ENCODE results near the gene PLA2G2D.
"Not testable (repeated sequence)": the region's sequence is repeated elsewhere in the genome, so short reads cannot be mapped to it uniquely, and the experiment has no call there.

Gene PLA2G2D

GRCh38 chr1:20142001-20142710, 22.8 kb upstream of the PLA2G2D start:
- DNase-seq, result no peak

GRCh38 chr1:20141466-20141865, 22.1 kb upstream of the PLA2G2D start:
- no peak for DNase-seq

- no peak for DNase-seq
Observed at GRCh38 chr1:20141001-20141400, 21.7 kb upstream of the PLA2G2D start.

- no peak for DNase-seq
Observed at GRCh38 chr1:20139776-20140612, 20.7 kb upstream of the PLA2G2D start.

- DNase-seq, result no peak
Observed at GRCh38 chr1:20138961-20139550, 19.7 kb upstream of the PLA2G2D start, which contains the start of gene PLA2G2F. Gene PLA2G2F, plus strand, starts transcription at chr1:20139323. Its CDS starts 105 bp downstream, at chr1:20139428.

GRCh38 chr1:20138346-20138745, 19.0 kb upstream of the PLA2G2D start:
- DNase-seq, result no peak

GRCh38 chr1:20137604-20138003, 18.3 kb upstream of the PLA2G2D start:
- no peak for DNase-seq

- DNase-seq, result no peak
Observed at GRCh38 chr1:20137055-20137454, 17.7 kb upstream of the PLA2G2D start.

GRCh38 chr1:20136249-20136648, 16.9 kb upstream of the PLA2G2D start:
- DNase-seq, result no peak

GRCh38 chr1:20134995-20135394, 15.7 kb upstream of the PLA2G2D start:
- DNase-seq, result no peak

- not testable (repeated sequence) for DNase-seq
Observed at GRCh38 chr1:20130518-20130917, 11.2 kb upstream of the PLA2G2D start.

GRCh38 chr1:20126806-20127440, 7.6 kb upstream of the PLA2G2D start:
- DNase-seq, result no peak

- DNase-seq, result no peak
Observed at GRCh38 chr1:20126041-20126805, 6.9 kb upstream of the PLA2G2D start.

- DNase-seq, result no peak
Observed at GRCh38 chr1:20125100-20125499, 5.8 kb upstream of the PLA2G2D start.

- DNase-seq, result peak; percentile 5 to 6
Observed at GRCh38 chr1:20124456-20125057, 5.2 kb upstream of the PLA2G2D start.

- no peak for DNase-seq
Observed at GRCh38 chr1:20123722-20124455, 4.6 kb upstream of the PLA2G2D start.

GRCh38 chr1:20120796-20121195, 1.5 kb upstream of the PLA2G2D start:
- no peak for DNase-seq

GRCh38 chr1:20117236-20117635, 2.1 kb downstream of the PLA2G2D start:
- DNase-seq, result no peak

- DNase-seq, result no peak
Observed at GRCh38 chr1:20115916-20116315, 3.4 kb downstream of the PLA2G2D start.

- DNase-seq, result no peak
Observed at GRCh38 chr1:20115479-20115878, 3.9 kb downstream of the PLA2G2D start.

- DNase-seq, result no peak
Observed at GRCh38 chr1:20114021-20114648, 5.2 kb downstream of the PLA2G2D start.

Data from activated CD4-positive, alpha-beta T cell treated with anti-CD3 and anti-CD28 coated beads, Interleukin-2, amount 50 U/mL, for 48 hours (primary cell).